ENCODE results near the gene AP4M1. TPM values are rescaled to one million over a fixed set of nuclear protein-coding genes. Genes with fewer than 3 reads are reported as not detected.
A peak's percentile ranks its signal among the peaks of the same experiment; 100 is the strongest.

The AP4M1 gene
- total RNA-seq, 4 donors from 2014 or later, result 9.1 to 26.6 (median 19.4) TPM

- H3K4me3 ChIP-seq (replicated peaks in 1 of 3), result no peak overlapping the region
- H3K4me1 ChIP-seq, result no peaks in the 10 kb centered on the region
- H3K27me3 ChIP-seq, result no peaks in the 10 kb centered on the region
- H3K36me3 ChIP-seq, result peaks cover 27 to 34% of the 10 kb centered on the region in 2 donors
- no peak for DNase-seq
- no peak for TF ChIP-seq CTCF (IDR thresholded peaks at IDR 0.05)
- no peak for TF ChIP-seq POLR2A (IDR thresholded peaks at IDR 0.05)
- no peaks in the 10 kb centered on the region for H3K9me3 ChIP-seq
- 96% methylated on average over 5 to 10 of the region's 13 CpGs for WGBS, 2 donors
- no peak overlapping the region for H3K27ac ChIP-seq
- intact Hi-C loops (cut with DNase I), result no loop called here
Observed at GRCh38 chr7:100111914-100112313, 10.5 kb downstream of the AP4M1 start.

- intact Hi-C loops (cut with DNase I), result no loop called here
- Histone ChIP-seq H3K4me3 (replicated peaks in 1 of 3) (no peak overlapping the region), H3K27ac (no peak overlapping the region), H3K36me3 (peaks cover 16 to 25% of the 10 kb centered on the region in 2 donors), H3K4me1 (peaks cover under 1 to 5% of the 10 kb centered on the region in 2 donors), H3K27me3 (no peaks in the 10 kb centered on the region), H3K9me3 (no peaks in the 10 kb centered on the region)
- WGBS, 2 donors, result 92 to 95% methylated on average over 7 of the region's 7 CpGs
- no peak for DNase-seq
- TF ChIP-seq CTCF (IDR thresholded peaks at IDR 0.05), result no peak
- TF ChIP-seq POLR2A (IDR thresholded peaks at IDR 0.05), result no peak
Observed at GRCh38 chr7:100115026-100115425, 13.6 kb downstream of the AP4M1 start.

- no peaks in the 10 kb centered on the region for H3K9me3 ChIP-seq
- 26% methylated on average over 15 to 18 of the region's 18 CpGs for WGBS, 2 donors
- H3K27me3 ChIP-seq, result no peaks in the 10 kb centered on the region
- no peak for DNase-seq
- peak overlapping the region in 2 of 3 donors; percentile 81 to 96 for H3K27ac ChIP-seq
- no peaks in the 10 kb centered on the region for H3K36me3 ChIP-seq
- peaks cover 7 to 12% of the 10 kb centered on the region in 2 donors for H3K4me1 ChIP-seq
- intact Hi-C loops (cut with DNase I), result no loop called here
- H3K4me3 ChIP-seq (replicated peaks in 1 of 3), result peak overlapping the region; percentile 30 to 85 (median 77)
- TF ChIP-seq CTCF (IDR thresholded peaks at IDR 0.05) (no peak), POLR2A (IDR thresholded peaks at IDR 0.05) (no peak)
Observed at GRCh38 chr7:100118388-100119071, 17.1 kb downstream of the AP4M1 start.

- 1% methylated on average over 21 to 49 of the region's 49 CpGs for WGBS, 2 donors
- intact Hi-C loops (cut with DNase I), result no loop called here
- peaks cover 7 to 12% of the 10 kb centered on the region in 2 donors for H3K4me1 ChIP-seq
- DNase-seq, result peak; percentile 94 to 97
- peak within 1 kb of the TSS; percentile 64 to 96 (median 81) for H3K27ac ChIP-seq
- TF ChIP-seq CTCF (IDR thresholded peaks at IDR 0.05) (peak in 2 of 6 experiments; percentile 6 to 28), POLR2A (IDR thresholded peaks at IDR 0.05) (peak; percentile 38 to 74)
- H3K9me3 ChIP-seq, result no peaks in the 10 kb centered on the region
- H3K4me3 ChIP-seq (replicated peaks in 1 of 3), result peak within 1 kb of the TSS; percentile 40 to 85 (median 77)
- H3K36me3 ChIP-seq, result no peaks in the 10 kb centered on the region
- no peaks in the 10 kb centered on the region for H3K27me3 ChIP-seq
Observed at GRCh38 chr7:100119072-100119969, 17.9 kb downstream of the AP4M1 start, which contains the start of the genes CNPY4 and TAF6. CNPY4 (plus strand) TSS chr7:100119634; CDS start chr7:100119745, 111 bp downstream. TAF6 (minus strand) TSS chr7:100119358; CDS start chr7:100114209, 5,149 bp downstream.

Measured in thyroid gland (tissue), 4 donors.